Karpas-422 (cell line): Measurements from ENCODE around the gene TMEM164. TPM values are rescaled to one million over a fixed set of nuclear protein-coding genes. Genes with fewer than 3 reads are reported as not detected.

Experiments
- DNase-seq: peaks from one replicate; pipeline ENCODE4 v3.0.0-alpha.2; 2015
- H2AFZ ChIP-seq: fragments of 200-600 bp; sonication (generic); 2 replicates; pipeline ENCODE4 v1.6.1; 2014; ENCODE audit warnings: antibody characterized with exemption, low read length, mixed read lengths
- H3K27ac ChIP-seq: fragments of 200-600 bp; sonication (generic); 2 replicates; pipeline ENCODE4 v1.5.1; 2014; ENCODE audit warnings: mild to moderate bottlenecking, low read length, moderate library complexity
- H3K27me3 ChIP-seq: fragments of 200-600 bp; sonication (generic); 2 replicates; pipeline ENCODE4 v1.6.1; 2014; ENCODE audit warnings: low read length, mixed read lengths
- H3K36me3 ChIP-seq: fragments of 200-600 bp; sonication (generic); 2 replicates; pipeline ENCODE4 v1.6.1; 2014; ENCODE audit warnings: low read length, mixed read lengths; ENCODE audit not compliant: insufficient read depth
- H3K4me1 ChIP-seq: fragments of 200-600 bp; sonication (generic); 2 replicates; pipeline ENCODE4 v1.6.1; 2014; ENCODE audit warnings: mild to moderate bottlenecking, low read length, mixed read lengths
- H3K4me2 ChIP-seq: fragments of 200-600 bp; sonication (generic); 2 replicates; pipeline ENCODE4 v1.6.1; 2014; ENCODE audit warnings: low read length, low read depth, mild to moderate bottlenecking; ENCODE audit not compliant: poor library complexity, severe bottlenecking
- H3K4me3 ChIP-seq: fragments of 200-600 bp; sonication (generic); 2 replicates; pipeline ENCODE4 v1.5.1; 2014; ENCODE audit warnings: mild to moderate bottlenecking, antibody characterized with exemption, low read length, mixed read lengths
- H3K79me2 ChIP-seq: fragments of 200-600 bp; sonication (generic); 2 replicates; pipeline ENCODE4 v1.6.1; 2014; ENCODE audit warnings: mild to moderate bottlenecking, low read length, mixed read lengths
- H3K9ac ChIP-seq: fragments of 200-600 bp; sonication (generic); 2 replicates; pipeline ENCODE4 v1.6.0; 2014; ENCODE audit warnings: low read length
- H3K9me2 ChIP-seq: fragments of 200-600 bp; sonication (generic), shearing (Covaris generic); replicated peaks from 2 replicates; pipeline ENCODE4 v1.6.0; 2014; ENCODE audit warnings: mild to moderate bottlenecking, low read length, moderate library complexity; ENCODE audit not compliant: insufficient read depth
- H3K9me3 ChIP-seq: fragments of 300-700, 200-600 bp; sonication (generic); 2 replicates; pipeline ENCODE4 v1.6.1; 2014; ENCODE audit warnings: low read length, mixed read lengths
- H4K20me1 ChIP-seq: fragments of 200-600 bp; sonication (generic); 2 replicates; pipeline ENCODE4 v1.6.1; 2014; ENCODE audit warnings: mild to moderate bottlenecking, antibody characterized with exemption, low read length, low read depth; ENCODE audit not compliant: insufficient read depth
- total RNA-seq: library from RNA; depleted of rRNA; stranded (reverse); fragments of >200 nt; shearing (Covaris generic); gene quantifications from 2 replicates; pipeline ENCODE4 v1.2.3, GENCODE V29; 2014; ENCODE audit warnings: low replicate concordance

The TMEM164 gene
- total RNA-seq, 1 experiment from 2014 or later, result 14.1 TPM

GRCh38 chrX:110156167-110156754 is 153.3 kb downstream of the TMEM164 start:
- Histone ChIP-seq H3K27me3 (no peaks in the 10 kb centered on the region), H3K27ac (no peak overlapping the region), H3K4me2 (no peak overlapping the region), H3K9me2 (no peaks in the 10 kb centered on the region), H3K4me3 (no peak overlapping the region), H3K4me1 (no peaks in the 10 kb centered on the region), H4K20me1 (no peaks in the 10 kb centered on the region), H2AFZ (no peak overlapping the region), H3K9me3 (no peaks in the 10 kb centered on the region), H3K36me3 (no peaks in the 10 kb centered on the region), H3K79me2 (no peaks in the 10 kb centered on the region), H3K9ac (no peak overlapping the region)
- peak; percentile 66 for DNase-seq

- no peaks in the 10 kb centered on the region for H3K36me3 ChIP-seq
- H3K4me1 ChIP-seq, result no peaks in the 10 kb centered on the region
- H3K4me3 ChIP-seq, result no peak overlapping the region
- H3K9ac ChIP-seq, result no peak overlapping the region
- H4K20me1 ChIP-seq, result no peaks in the 10 kb centered on the region
- DNase-seq, result no peak
- no peak overlapping the region for H2AFZ ChIP-seq
- H3K4me2 ChIP-seq, result no peak overlapping the region
- H3K9me2 ChIP-seq, result no peaks in the 10 kb centered on the region
- no peaks in the 10 kb centered on the region; the same call in 1 of the 2 replicates for H3K79me2 ChIP-seq
- H3K9me3 ChIP-seq, result no peaks in the 10 kb centered on the region
- no peaks in the 10 kb centered on the region for H3K27me3 ChIP-seq
- no peak overlapping the region for H3K27ac ChIP-seq
These were observed 154.5 kb downstream of the TMEM164 start for GRCh38 chrX:110157444-110157843.

GRCh38 chrX:110159235-110159634 is 156.3 kb downstream of the TMEM164 start:
- H4K20me1 ChIP-seq, result no peaks in the 10 kb centered on the region
- no peak overlapping the region for H3K4me3 ChIP-seq
- H3K27ac ChIP-seq, result no peak overlapping the region
- no peaks in the 10 kb centered on the region for H3K9me3 ChIP-seq
- no peaks in the 10 kb centered on the region for H3K4me1 ChIP-seq
- no peaks in the 10 kb centered on the region for H3K9me2 ChIP-seq
- no peak overlapping the region for H3K4me2 ChIP-seq
- no peak overlapping the region for H3K9ac ChIP-seq
- no peaks in the 10 kb centered on the region; the same call in 1 of the 2 replicates for H3K79me2 ChIP-seq
- no peaks in the 10 kb centered on the region for H3K27me3 ChIP-seq
- H2AFZ ChIP-seq, result no peak overlapping the region
- no peaks in the 10 kb centered on the region for H3K36me3 ChIP-seq
- no peak for DNase-seq

- H4K20me1 ChIP-seq, result no peaks in the 10 kb centered on the region
- H3K27ac ChIP-seq, result no peak overlapping the region
- no peaks in the 10 kb centered on the region for H3K9me3 ChIP-seq
- no peaks in the 10 kb centered on the region for H3K9me2 ChIP-seq
- no peak overlapping the region for H3K4me2 ChIP-seq
- H3K27me3 ChIP-seq, result no peaks in the 10 kb centered on the region
- H2AFZ ChIP-seq, result no peak overlapping the region
- no peak for DNase-seq
- no peaks in the 10 kb centered on the region for H3K36me3 ChIP-seq
- H3K4me3 ChIP-seq, result no peak overlapping the region
- no peak overlapping the region for H3K9ac ChIP-seq
- H3K79me2 ChIP-seq, result no peaks in the 10 kb centered on the region; the same call in 1 of the 2 replicates
- H3K4me1 ChIP-seq, result no peaks in the 10 kb centered on the region
These were observed 157.0 kb downstream of the TMEM164 start for GRCh38 chrX:110159865-110160264.

- no peak overlapping the region for H3K9ac ChIP-seq
- H3K36me3 ChIP-seq, result no peaks in the 10 kb centered on the region
- H3K27ac ChIP-seq, result no peak overlapping the region
- no peaks in the 10 kb centered on the region; the same call in 1 of the 2 replicates for H3K79me2 ChIP-seq
- no peaks in the 10 kb centered on the region for H4K20me1 ChIP-seq
- no peaks in the 10 kb centered on the region for H3K9me3 ChIP-seq
- H3K4me3 ChIP-seq, result no peak overlapping the region
- no peaks in the 10 kb centered on the region for H3K9me2 ChIP-seq
- no peaks in the 10 kb centered on the region for H3K27me3 ChIP-seq
- DNase-seq, result no peak
- H3K4me1 ChIP-seq, result no peaks in the 10 kb centered on the region
- no peak overlapping the region for H2AFZ ChIP-seq
- no peak overlapping the region for H3K4me2 ChIP-seq
These were observed 158.4 kb downstream of the TMEM164 start for GRCh38 chrX:110161361-110161686.

- H3K9ac ChIP-seq, result no peak overlapping the region
- no peak overlapping the region for H3K4me3 ChIP-seq
- no peak for DNase-seq
- H3K79me2 ChIP-seq, result no peaks in the 10 kb centered on the region; the same call in 1 of the 2 replicates
- no peaks in the 10 kb centered on the region for H3K9me2 ChIP-seq
- H3K27ac ChIP-seq, result no peak overlapping the region
- no peak overlapping the region for H2AFZ ChIP-seq
- H3K9me3 ChIP-seq, result no peaks in the 10 kb centered on the region
- H4K20me1 ChIP-seq, result no peaks in the 10 kb centered on the region
- H3K4me1 ChIP-seq, result no peaks in the 10 kb centered on the region
- no peak overlapping the region for H3K4me2 ChIP-seq
- H3K27me3 ChIP-seq, result no peaks in the 10 kb centered on the region
- H3K36me3 ChIP-seq, result no peaks in the 10 kb centered on the region
These were observed 159.2 kb downstream of the TMEM164 start for GRCh38 chrX:110162131-110162530.

GRCh38 chrX:110162867-110163266 is 160.0 kb downstream of the TMEM164 start:
- Histone ChIP-seq H3K9me3 (no peaks in the 10 kb centered on the region), H3K9me2 (no peaks in the 10 kb centered on the region), H3K27me3 (no peaks in the 10 kb centered on the region), H3K4me1 (no peaks in the 10 kb centered on the region), H2AFZ (no peak overlapping the region), H4K20me1 (no peaks in the 10 kb centered on the region), H3K27ac (no peak overlapping the region), H3K79me2 (no peaks in the 10 kb centered on the region; the same call in 1 of the 2 replicates), H3K4me3 (no peak overlapping the region), H3K4me2 (no peak overlapping the region), H3K9ac (no peak overlapping the region), H3K36me3 (no peaks in the 10 kb centered on the region)
- DNase-seq, result no peak

- Histone ChIP-seq H3K79me2 (no peaks in the 10 kb centered on the region; the same call in 1 of the 2 replicates), H3K27ac (no peak overlapping the region), H4K20me1 (no peaks in the 10 kb centered on the region), H3K9me3 (no peaks in the 10 kb centered on the region), H3K4me2 (no peak overlapping the region), H3K4me3 (no peak overlapping the region), H3K9me2 (no peaks in the 10 kb centered on the region), H3K36me3 (no peaks in the 10 kb centered on the region), H3K9ac (no peak overlapping the region), H2AFZ (no peak overlapping the region), H3K4me1 (no peaks in the 10 kb centered on the region), H3K27me3 (no peaks in the 10 kb centered on the region)
- DNase-seq, result no peak
These were observed 160.6 kb downstream of the TMEM164 start for GRCh38 chrX:110163488-110163887.
